Transverse colon (tissue), 3 donors: ENCODE results near the gene TADA1.

Experiments used
- EP300 ChIP-seq: sonication (generic); formaldehyde crosslinking; IDR thresholded peaks from one replicate; pipeline ENCODE4 v1.6.1; 2017; ENCODE audit warnings: antibody characterized with exemption, low read depth
- POLR2A ChIP-seq: fragments of 450-650 bp; IDR thresholded peaks from one replicate; pipeline ENCODE4 v1.6.1; 2016; ENCODE audit warnings: antibody characterized with exemption, mild to moderate bottlenecking, moderate library complexity
- TF ChIP-seq, protein P1 (sequence below), 5 experiments: fragments of 200-600 bp in 3 of 5; fragments of 450-650 bp in 2 of 5; sonication (generic) in 3 of 5; IDR thresholded peaks; 1 replicate in 2 of 5; 2 replicates in 3 of 5; pipeline ENCODE4 v1.5.1; 2016 to 2017; ENCODE audit warnings: antibody characterized with exemption in 5 of 5, inconsistent platforms in 3 of 5, mild to moderate bottlenecking in 2 of 5, moderate library complexity in 1 of 5

DNA sequence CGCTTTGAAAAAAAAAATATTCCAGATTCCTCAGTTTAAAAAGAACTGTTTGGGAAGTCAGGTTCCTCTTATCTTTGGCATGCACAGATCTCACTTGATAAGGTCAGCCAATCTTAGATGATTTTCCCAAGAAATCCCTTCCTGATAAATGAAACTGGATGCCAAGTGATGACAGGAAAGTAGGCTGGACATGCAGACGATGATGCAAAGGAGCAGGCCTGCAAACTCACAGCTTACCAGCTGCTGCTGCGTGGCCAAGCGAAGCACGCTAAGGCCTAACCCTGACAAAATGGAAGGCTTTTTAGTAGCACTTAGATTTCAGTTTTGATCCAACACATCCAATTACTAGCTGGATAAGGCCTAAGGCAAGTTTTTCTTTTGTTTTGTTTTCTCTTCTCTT is 10.1 kb downstream of the TADA1 start:
- TF ChIP-seq, protein P1, sequence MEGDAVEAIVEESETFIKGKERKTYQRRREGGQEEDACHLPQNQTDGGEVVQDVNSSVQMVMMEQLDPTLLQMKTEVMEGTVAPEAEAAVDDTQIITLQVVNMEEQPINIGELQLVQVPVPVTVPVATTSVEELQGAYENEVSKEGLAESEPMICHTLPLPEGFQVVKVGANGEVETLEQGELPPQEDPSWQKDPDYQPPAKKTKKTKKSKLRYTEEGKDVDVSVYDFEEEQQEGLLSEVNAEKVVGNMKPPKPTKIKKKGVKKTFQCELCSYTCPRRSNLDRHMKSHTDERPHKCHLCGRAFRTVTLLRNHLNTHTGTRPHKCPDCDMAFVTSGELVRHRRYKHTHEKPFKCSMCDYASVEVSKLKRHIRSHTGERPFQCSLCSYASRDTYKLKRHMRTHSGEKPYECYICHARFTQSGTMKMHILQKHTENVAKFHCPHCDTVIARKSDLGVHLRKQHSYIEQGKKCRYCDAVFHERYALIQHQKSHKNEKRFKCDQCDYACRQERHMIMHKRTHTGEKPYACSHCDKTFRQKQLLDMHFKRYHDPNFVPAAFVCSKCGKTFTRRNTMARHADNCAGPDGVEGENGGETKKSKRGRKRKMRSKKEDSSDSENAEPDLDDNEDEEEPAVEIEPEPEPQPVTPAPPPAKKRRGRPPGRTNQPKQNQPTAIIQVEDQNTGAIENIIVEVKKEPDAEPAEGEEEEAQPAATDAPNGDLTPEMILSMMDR (IDR thresholded peaks at IDR 0.05) = no peak
- TF ChIP-seq POLR2A = no peak
- no peak for TF ChIP-seq EP300
